ENCODE results near the gene ITGA6. TPM values are rescaled to one million over a fixed set of nuclear protein-coding genes. Genes with fewer than 3 reads are reported as not detected.
A peak's percentile ranks its signal among the peaks of the same experiment; 100 is the strongest.

Gene ITGA6
- total RNA-seq, 1 donor from 2014 or later = 293 TPM

DNA sequence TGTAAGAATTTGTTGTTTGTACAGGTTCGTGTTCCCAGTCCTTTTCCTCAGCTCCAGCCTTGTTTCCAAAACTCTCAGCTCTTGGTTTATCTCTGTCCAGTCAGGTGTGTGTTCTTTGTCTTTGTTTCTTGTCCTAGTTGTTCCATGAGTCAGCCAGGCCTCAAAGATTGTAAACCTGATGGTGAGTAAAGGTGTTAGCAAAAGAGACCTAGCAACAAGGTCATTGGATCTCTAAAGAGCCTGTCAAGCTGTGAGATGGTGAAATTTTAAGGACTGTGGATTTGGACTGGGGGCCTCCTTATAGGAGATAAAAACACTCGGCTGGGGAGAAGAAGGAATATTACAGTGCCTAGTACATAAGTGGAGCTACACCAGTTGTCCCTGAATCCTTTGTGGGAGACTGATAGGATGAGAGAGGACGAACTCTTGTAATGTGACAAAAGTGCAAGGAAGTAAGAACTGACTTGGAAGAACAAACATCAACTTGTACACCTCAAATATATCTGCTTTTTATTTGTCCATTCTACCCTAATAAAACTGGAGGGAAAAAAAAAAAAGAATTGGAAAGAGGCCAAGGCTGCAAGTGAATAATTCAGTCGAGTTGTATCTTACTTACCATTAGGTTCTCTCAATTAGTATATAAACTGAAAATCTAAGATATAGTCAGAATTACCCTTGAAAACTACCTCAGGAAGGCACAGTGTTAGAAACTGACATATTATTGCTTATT, 37.2 kb downstream of the ITGA6 start:
- DNase-seq (ENCODE audit: low read depth, low spot score) = no peak

GRCh38 chr2:172465417-172466334, 38.3 kb downstream of the ITGA6 start:
- DNase-seq (ENCODE audit: low read depth, low spot score) = peak; percentile 56

GRCh38 chr2:172467382-172467781, 40.0 kb downstream of the ITGA6 start:
- DNase-seq (ENCODE audit: low read depth, low spot score) = no peak

DNA sequence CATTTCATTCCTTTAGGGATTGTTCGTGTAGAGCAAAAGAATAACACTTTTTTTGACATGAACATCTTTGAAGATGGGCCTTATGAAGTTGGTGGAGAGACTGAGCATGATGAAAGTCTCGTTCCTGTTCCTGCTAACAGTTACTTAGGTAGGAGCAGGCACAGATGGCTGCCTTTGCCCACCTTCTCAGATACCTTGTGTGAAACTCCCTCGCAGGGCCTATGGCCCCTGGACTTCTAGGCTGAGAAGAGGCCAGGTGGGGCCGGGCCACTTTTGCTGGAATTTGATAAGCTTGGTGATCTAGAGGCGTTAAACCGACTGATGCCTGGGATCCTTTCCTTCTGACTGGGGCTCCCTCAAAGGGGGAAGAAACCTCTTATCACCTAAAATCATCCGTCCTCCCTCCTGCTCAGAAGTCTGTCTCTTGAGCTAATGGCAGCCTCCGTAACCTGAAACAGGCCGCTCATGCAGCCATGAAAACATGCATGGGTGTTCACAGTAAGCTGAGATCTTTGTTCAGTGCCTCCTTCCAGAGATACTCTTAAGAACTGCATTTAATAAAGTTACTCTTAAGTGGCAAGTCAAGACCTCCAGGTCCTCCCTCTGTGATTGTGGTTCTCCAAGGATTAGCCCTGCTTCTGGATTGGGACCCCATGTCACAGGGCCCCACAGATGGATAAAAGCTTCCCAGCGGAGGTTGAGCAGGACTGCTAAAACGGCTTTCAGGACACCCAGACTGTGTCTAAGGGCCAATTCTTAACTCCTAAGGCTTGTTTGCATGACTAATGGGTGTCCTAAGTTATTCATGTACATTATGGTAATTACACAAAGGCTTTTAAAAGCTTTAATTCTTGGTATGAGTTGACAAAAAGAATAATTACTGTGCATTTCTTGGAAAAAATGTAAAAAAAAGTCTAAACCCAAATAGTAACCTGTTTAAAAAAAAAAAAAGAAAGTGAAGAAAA, 43.9 kb downstream of the ITGA6 start:
- no peak for DNase-seq (ENCODE audit: low read depth, low spot score)

- DNase-seq (ENCODE audit: low read depth, low spot score) = no peak
These were observed 45.2 kb downstream of the ITGA6 start for GRCh38 chr2:172472446-172473033.

GRCh38 chr2:172473167-172473566, 45.8 kb downstream of the ITGA6 start:
- DNase-seq (ENCODE audit: low read depth, low spot score) = no peak

DNA sequence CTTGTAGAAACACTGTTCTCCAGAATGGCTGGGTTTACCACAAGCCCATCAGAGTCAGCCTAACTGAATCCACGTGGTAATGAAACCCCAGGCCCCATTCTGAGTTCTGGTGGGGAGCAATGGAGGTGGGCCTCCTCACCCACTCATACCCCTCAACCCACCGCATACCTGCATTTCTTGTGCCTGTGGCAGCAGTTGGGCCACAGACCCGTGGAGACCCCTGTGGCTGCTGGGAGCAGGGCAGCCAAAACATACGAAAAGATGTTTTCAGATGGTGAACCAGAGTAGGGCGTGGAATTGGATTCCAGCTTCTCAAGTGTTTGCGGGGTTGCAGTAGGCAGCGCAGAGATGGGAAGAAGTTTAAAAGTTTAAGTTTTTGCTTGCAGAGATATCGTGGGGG, 51.0 kb downstream of the ITGA6 start:
- no peak for DNase-seq (ENCODE audit: low read depth, low spot score)

GRCh38 chr2:172480301-172481218, 53.2 kb downstream of the ITGA6 start:
- no peak for DNase-seq (ENCODE audit: low read depth, low spot score)

DNA sequence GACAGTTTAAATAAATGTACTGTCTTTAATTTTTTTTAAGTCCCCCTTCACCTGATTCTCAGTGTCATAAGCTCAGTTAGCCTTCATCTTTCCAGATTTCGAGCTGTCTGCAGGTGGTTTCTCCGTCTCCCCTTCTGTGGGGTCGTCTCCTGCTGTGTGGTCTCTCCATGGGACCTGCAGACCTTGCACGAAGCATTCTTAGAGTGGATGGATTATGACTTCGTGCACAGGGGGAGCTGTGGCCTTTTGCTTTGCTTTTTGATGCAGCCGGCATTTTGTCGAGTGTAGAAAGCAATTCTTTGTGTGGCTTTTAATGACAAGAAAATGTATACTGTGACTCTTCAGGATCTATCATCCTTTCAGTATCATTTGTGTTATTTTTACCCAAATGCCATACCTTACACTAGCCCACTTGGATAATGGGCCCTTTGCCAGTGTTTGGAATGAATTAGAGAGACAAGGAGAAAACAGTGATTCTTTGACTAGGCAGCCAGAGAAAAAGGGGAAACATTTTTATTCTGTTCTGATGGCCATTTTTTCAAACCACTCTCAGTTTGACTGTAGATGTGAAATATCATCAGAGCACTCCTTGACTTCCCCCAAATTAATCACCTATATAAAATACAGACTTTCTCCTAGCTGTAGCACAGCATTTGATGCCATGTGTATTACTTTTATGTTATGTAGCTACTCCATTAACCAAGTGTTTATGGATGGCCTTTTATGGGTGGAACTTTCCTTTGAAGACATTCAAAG, 54.3 kb downstream of the ITGA6 start:
- no peak for DNase-seq (ENCODE audit: low read depth, low spot score)

DNA sequence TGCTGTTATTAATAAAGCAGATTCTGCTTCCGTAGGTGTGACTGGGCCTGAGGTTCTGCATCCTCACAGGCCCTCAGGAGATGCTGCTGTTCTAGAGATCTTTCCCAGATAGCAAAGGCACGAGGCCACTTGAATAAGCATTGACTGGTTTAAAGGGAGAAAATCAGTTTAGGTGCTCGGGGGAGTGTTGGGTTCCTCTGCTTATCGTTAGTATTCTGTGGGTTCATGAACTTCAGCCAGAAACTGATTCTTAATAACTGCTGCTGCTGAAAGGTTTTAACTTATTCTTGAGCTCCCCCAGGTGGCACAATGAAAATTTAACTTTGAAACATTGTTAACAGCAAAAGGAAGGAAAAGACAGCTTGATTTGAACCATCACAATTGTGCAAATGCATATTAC, 56.9 kb downstream of the ITGA6 start:
- no peak for DNase-seq (ENCODE audit: low read depth, low spot score)

DNA sequence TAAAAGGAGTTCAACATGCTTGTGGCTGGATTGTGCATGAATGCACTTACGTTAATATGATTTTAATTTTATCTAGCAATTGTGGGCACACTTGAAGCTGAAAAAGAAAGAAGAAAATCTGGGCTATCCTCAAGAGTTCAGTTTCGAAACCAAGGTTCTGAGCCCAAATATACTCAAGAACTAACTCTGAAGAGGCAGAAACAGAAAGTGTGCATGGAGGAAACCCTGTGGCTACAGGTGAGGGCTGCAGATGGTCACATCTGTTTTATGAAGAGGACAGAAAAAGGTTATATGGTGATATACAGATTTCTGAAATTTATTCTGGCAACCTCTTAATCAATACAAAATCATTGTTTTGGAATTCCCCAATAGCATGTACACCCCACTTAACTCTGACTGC, 57.3 kb downstream of the ITGA6 start:
- DNase-seq (ENCODE audit: low read depth, low spot score) = no peak

DNA sequence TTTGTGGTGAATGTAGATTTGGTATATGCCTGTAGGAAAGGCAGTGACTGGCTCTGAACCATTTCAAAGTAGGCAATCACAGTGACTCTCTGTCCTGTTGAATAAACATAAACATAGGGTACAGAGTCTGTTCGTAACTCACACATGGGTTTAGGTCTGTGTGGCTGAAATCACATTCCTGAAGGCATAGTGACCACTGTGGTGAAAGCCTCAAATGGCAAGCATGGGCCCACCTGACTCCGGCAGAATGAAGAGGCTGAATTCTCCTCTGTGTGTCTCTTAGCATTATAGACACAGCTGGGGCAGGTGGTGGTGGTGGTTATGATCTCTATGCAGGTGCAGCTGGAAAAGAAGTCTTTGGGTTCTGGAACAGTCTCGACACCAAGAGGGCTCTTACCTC, 61.2 kb downstream of the ITGA6 start:
- DNase-seq (ENCODE audit: low read depth, low spot score) = no peak

DNA sequence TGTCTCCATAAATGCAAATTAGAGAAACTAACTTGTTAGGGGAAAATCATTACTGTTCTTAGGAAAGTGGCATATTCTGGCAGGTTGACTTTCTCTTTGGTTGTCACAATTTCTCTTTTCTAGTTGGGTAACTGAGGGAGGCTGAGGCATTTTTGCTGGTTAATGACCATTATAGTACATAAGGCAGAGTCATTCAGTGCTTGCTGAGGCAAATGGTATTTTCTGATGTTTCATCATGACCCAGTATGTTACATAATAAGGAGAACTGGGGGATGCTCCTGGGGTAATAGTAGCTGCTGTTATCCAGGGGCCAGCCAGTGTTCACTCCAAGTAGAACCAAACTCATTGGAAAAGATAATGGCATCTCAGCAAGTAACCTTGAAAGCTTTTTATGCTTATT, 62.3 kb downstream of the ITGA6 start:
- DNase-seq (ENCODE audit: low read depth, low spot score) = no peak

DNA sequence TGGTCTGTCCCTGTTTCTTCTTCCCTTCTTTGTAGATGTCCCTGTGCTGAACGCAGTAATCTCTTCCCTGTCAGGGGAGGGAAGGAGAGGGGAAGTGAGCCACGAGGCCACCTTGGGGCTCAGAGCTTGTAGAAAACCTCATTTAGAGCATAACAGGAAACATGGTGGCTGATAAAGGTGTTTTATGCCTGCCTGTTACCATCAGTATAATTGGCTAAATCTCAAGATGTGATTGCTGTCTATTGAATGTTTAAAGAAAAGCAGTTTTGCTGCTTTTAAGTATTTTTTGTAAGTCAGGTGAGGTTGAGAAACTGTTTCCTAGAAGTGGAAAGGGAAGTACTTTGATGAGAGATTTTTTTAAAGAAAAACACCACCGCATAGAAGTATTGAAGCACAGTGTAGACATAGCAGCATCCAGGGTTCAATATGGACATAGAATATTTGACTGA, 68.8 kb downstream of the ITGA6 start:
- no peak for DNase-seq (ENCODE audit: low read depth, low spot score)

DNA sequence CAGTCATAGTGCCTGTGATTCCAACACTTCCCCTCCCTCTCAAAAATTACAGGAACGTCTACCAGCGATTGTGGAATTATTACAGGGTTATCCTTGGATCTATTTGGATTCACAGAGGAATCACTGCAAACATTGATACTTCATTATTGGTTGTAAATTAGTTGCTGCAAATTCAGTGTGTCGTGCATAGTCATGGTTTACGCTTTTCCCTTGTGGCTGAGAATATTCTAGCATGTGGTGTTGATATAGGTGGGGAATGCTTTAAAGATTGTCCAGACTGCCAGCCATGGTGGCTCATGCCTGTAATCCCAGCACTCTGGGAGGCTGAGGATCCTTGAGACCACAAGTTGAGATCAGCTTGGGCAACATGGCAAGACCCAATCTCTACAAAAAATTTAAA, 79.8 kb downstream of the ITGA6 start:
- no peak for DNase-seq (ENCODE audit: low read depth, low spot score)

DNA sequence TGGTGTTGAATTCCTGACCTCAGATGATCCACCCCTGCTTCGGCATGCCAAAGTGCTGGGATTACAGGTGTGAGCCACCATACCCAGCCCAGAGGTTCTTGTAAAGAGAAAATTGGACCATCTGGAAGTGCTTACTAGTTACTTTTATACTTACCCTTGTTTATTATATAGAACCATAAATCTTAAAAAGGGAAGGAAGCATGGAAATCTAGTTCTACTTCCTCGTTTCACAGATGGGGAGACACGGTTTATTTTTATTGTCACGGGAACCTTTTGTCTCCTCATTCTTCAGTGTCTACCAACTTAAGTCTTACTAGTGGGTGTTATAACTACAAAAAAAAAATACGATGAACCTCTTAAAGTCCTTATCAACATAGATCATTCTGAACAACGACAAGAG, 82.7 kb downstream of the ITGA6 start:
- no peak for DNase-seq (ENCODE audit: low read depth, low spot score)

DNA sequence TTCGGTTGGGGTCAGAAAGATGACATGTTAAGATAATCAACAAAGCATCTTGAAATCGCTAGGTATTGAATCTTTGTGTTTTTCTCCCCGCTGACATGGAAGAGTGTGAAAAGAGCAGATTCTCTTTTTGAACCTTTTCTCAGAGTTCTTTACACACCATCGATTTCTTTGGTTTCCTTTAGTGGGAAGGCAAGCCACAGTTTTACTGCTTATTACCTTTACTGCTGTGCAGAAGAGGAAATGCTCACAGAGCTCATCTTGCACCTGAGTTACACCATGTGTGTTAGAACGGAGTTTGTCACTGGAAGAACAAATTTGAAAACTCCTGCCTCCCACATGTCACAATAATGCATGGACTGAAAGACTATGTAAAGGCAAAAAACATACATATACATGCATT, 83.2 kb downstream of the ITGA6 start:
- no peak for DNase-seq (ENCODE audit: low read depth, low spot score)

DNA sequence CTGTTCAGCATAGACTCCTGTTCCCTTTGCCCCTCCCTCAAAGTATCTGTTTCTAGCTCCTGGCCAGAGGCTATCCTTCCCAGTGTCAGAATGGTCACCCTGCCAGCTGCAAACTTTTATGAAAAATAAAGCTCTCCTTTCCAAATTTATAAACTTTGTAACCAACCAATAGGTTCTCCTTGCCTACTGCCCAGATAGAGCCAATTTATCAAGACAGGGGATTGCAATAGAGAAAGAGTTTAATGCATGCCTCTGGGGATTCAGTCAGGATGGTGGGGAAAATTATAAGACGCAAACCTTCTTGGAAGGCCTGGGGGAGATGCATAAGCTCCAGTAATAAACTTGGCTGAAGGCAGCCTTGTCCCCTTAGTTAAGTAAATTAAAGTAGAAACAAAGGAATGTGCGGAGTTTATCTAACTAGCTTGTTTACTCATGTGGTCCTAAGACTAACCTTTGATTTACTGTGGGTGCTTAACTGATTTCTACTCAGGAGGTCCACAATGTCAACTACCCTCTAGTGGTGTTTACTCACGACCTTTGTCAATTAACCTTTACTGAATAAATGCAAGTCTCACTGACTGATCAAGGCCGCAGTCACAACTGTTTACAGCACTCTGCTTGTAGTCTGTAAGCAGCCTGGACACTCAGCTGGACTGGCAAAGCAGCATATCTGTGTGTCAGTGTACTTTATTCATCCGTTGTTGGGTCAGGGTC, 85.6 kb downstream of the ITGA6 start:
- DNase-seq (ENCODE audit: low read depth, low spot score) = no peak

DNA sequence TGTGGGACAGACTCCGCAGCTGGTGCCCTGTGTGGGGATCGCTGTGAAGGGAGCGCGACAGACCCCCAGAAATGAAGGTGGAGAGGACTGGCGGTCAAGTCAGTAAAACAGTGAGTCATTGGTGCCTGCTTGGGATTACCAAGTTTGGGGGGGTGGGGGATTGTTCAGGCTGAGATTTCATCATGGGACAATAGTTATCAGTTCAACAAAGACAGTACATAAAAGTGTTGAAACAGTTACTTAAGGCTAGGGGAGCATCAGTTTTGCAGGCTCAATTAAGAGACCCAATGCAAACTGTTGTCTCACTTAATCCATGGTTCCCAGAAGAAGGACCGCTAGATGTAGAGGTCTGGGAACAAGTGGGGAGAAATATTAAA, 86.1 kb downstream of the ITGA6 start:
- DNase-seq (ENCODE audit: low read depth, low spot score) = no peak
